Brain pericyte (primary cell): ENCODE measurements around the gene CCDC136.
A peak's percentile ranks its signal among the peaks of the same experiment; 100 is the strongest.

Experiments used
- DNase-seq: peaks from one replicate; pipeline ENCODE4 v3.0.0-alpha.2; 2012; ENCODE audit warnings: low read depth, low spot score

CCDC136 gene

GRCh38 chr7:128831994-128832879 lies 40.5 kb downstream of the CCDC136 start:
- no peak for DNase-seq

- no peak for DNase-seq
These were observed 41.0 kb downstream of the CCDC136 start for GRCh38 chr7:128832880-128833147.

- DNase-seq, result peak; percentile 88
These were observed 41.6 kb downstream of the CCDC136 start for GRCh38 chr7:128833148-128833945.

GRCh38 chr7:128833946-128834325 lies 42.2 kb downstream of the CCDC136 start:
- no peak for DNase-seq

- no peak for DNase-seq
These were observed 43.5 kb downstream of the CCDC136 start for GRCh38 chr7:128835231-128835751.

GRCh38 chr7:128835790-128836641 lies 44.2 kb downstream of the CCDC136 start:
- no peak for DNase-seq

GRCh38 chr7:128836729-128837348 lies 45.1 kb downstream of the CCDC136 start:
- no peak for DNase-seq

- no peak for DNase-seq
These were observed 45.8 kb downstream of the CCDC136 start for GRCh38 chr7:128837521-128837921.

- no peak for DNase-seq
These were observed 46.5 kb downstream of the CCDC136 start for GRCh38 chr7:128838109-128838779.

- no peak for DNase-seq
These were observed 47.4 kb downstream of the CCDC136 start for GRCh38 chr7:128838981-128839731.

GRCh38 chr7:128839751-128840177 lies 48.0 kb downstream of the CCDC136 start:
- no peak for DNase-seq

- DNase-seq, result no peak
These were observed 48.8 kb downstream of the CCDC136 start for GRCh38 chr7:128840326-128841170.

GRCh38 chr7:128841171-128841690 lies 49.5 kb downstream of the CCDC136 start:
- no peak for DNase-seq

GRCh38 chr7:128841921-128842673 lies 50.3 kb downstream of the CCDC136 start:
- DNase-seq, result no peak

- no peak for DNase-seq
These were observed 51.2 kb downstream of the CCDC136 start for GRCh38 chr7:128842674-128843641.

GRCh38 chr7:128843938-128844621 lies 52.3 kb downstream of the CCDC136 start:
- no peak for DNase-seq
